ENCODE measurements around the gene CCDC188.

Gene CCDC188

GRCh38 chr22:20186183-20186870, 35.5 kb upstream of the CCDC188 start:
- DNase-seq = peak; percentile 51
- in situ Hi-C loops (cut with MboI; ENCODE audit: low pct_unique_long_range_greater_than_20kb, low sequenced_read_pairs) = no loop called here

DNA sequence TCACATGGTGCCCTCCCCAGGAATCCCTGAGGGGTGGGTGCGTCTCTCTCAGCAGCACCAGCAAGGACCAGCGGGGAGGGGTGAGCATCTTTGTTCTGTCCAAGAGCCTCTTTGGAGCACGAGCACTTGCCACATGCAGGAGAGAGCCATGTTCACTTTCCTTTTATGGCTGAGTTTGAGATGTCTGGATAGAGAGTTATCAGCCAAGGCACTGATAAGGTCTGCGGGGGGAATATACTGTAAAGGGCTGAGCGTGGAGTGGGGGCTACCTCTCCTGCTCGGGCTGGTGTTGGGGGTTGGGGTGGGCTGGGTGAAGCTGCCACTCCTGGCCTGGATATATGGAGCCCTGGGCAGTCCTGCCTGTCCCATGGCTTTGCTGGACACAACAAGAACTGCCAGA, 34.9 kb upstream of the CCDC188 start:
- in situ Hi-C loops (cut with MboI; ENCODE audit: low pct_unique_long_range_greater_than_20kb, low sequenced_read_pairs) = no loop called here
- no peak for DNase-seq

GRCh38 chr22:20184501-20185165, 33.8 kb upstream of the CCDC188 start:
- no peak for DNase-seq
- in situ Hi-C loops (cut with MboI; ENCODE audit: low pct_unique_long_range_greater_than_20kb, low sequenced_read_pairs) = no loop called here

DNA sequence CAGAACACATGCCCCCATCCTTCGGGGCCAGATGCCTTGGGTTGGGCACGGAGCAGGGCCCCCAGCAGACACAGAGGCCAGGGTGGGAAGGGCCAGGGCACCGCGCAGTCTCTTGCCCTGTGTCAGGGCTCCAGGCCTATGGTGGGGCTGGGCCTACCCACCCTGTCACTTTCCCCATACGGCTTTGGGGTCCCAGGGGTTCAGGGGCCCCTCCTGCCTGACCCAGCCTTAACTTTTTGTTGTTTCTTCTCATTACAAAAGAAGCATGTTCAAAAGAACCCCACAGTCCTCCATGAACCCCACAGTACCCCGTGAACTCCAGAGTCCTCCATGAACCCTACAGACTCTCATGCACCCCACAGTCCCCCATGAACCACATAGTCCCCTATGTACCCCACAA, 33.0 kb upstream of the CCDC188 start:
- DNase-seq = no peak
- in situ Hi-C loops (cut with MboI; ENCODE audit: low pct_unique_long_range_greater_than_20kb, low sequenced_read_pairs) = no loop called here

GRCh38 chr22:20183101-20183500, 32.2 kb upstream of the CCDC188 start:
- in situ Hi-C loops (cut with MboI; ENCODE audit: low pct_unique_long_range_greater_than_20kb, low sequenced_read_pairs) = no loop called here
- DNase-seq = no peak

GRCh38 chr22:20182365-20182764, 31.5 kb upstream of the CCDC188 start:
- DNase-seq = no peak
- in situ Hi-C loops (cut with MboI; ENCODE audit: low pct_unique_long_range_greater_than_20kb, low sequenced_read_pairs) = no loop called here

GRCh38 chr22:20181884-20182236, 31.0 kb upstream of the CCDC188 start:
- DNase-seq = no peak
- in situ Hi-C loops (cut with MboI; ENCODE audit: low pct_unique_long_range_greater_than_20kb, low sequenced_read_pairs) = no loop called here

DNA sequence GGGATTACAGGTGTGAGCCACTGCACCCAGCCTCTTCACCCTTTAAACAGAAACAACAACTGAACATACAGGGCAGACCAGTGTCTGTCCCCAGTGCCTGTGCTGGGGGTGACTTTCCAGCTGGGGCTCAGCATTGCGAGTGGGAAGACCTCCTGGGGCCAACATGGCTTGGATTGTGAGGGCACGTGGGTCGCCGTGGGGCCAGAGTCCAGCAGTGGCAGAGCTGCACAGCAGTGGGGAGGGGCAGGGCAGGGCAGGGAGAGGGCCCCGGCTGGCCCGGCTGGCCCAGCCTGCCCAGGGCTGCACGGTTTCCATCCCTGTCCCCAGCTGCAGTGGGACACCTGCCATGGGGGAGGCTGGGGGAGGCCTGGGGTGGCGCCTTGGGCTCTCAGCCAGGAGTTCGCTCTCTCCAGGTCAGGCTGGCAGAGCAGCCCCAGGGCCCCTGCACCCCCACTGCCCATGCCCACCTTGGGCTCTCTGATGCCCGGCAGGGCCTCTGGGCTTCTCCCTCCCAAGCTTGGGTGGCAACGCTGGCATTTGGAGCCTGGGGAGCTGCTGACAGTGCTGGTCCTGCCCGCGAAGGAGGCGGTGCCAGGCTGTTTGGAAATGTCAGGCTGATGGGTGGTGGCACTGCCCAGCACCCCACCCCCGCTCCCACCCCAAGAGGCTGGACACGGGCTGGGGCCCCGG, 30.5 kb upstream of the CCDC188 start:
- in situ Hi-C loops (cut with MboI; ENCODE audit: low pct_unique_long_range_greater_than_20kb, low sequenced_read_pairs) = no loop called here
- DNase-seq = no peak

- no peak for DNase-seq
- in situ Hi-C loops (cut with MboI; ENCODE audit: low pct_unique_long_range_greater_than_20kb, low sequenced_read_pairs) = no loop called here
Observed at GRCh38 chr22:20180640-20181039, 29.8 kb upstream of the CCDC188 start.

- in situ Hi-C loops (cut with MboI; ENCODE audit: low pct_unique_long_range_greater_than_20kb, low sequenced_read_pairs) = no loop called here
- no peak for DNase-seq
Observed at GRCh38 chr22:20180245-20180630, 29.4 kb upstream of the CCDC188 start.

- in situ Hi-C loops (cut with MboI; ENCODE audit: low pct_unique_long_range_greater_than_20kb, low sequenced_read_pairs) = no loop called here
- DNase-seq = no peak
Observed at GRCh38 chr22:20179455-20180244, 28.8 kb upstream of the CCDC188 start.

DNA sequence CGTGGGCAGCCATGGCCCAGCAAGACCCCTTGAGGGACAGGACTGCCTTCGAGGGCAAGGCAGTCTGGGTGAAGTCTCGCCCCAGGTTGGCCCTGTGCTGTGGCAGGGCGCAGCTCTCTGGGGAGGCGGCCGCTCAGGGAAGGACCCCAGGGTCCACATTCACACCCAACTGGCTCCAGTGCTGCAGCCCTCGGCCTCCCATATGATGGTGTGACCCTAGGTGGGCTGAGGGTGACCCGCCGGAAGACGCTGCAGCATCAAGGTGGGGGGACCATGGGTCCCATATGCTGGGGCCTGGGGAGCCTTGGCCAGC, 28.0 kb upstream of the CCDC188 start:
- in situ Hi-C loops (cut with MboI; ENCODE audit: low pct_unique_long_range_greater_than_20kb, low sequenced_read_pairs) = no loop called here

GRCh38 chr22:20178075-20178914, 27.4 kb upstream of the CCDC188 start:
- in situ Hi-C loops (cut with MboI; ENCODE audit: low pct_unique_long_range_greater_than_20kb, low sequenced_read_pairs) = no loop called here
- no peak for DNase-seq

More for the DNA sequence above, 28.0 kb upstream of the CCDC188 start:
- DNase-seq = no peak

GRCh38 chr22:20177217-20177911, 26.5 kb upstream of the CCDC188 start:
- in situ Hi-C loops (cut with MboI; ENCODE audit: low pct_unique_long_range_greater_than_20kb, low sequenced_read_pairs) = no loop called here
- no peak for DNase-seq

- in situ Hi-C loops (cut with MboI; ENCODE audit: low pct_unique_long_range_greater_than_20kb, low sequenced_read_pairs) = no loop called here
- no peak for DNase-seq
Observed at GRCh38 chr22:20176421-20177085, 25.7 kb upstream of the CCDC188 start.

- in situ Hi-C loops (cut with MboI; ENCODE audit: low pct_unique_long_range_greater_than_20kb, low sequenced_read_pairs) = no loop called here
Observed at GRCh38 chr22:20175597-20175900, 24.7 kb upstream of the CCDC188 start.

DNA sequence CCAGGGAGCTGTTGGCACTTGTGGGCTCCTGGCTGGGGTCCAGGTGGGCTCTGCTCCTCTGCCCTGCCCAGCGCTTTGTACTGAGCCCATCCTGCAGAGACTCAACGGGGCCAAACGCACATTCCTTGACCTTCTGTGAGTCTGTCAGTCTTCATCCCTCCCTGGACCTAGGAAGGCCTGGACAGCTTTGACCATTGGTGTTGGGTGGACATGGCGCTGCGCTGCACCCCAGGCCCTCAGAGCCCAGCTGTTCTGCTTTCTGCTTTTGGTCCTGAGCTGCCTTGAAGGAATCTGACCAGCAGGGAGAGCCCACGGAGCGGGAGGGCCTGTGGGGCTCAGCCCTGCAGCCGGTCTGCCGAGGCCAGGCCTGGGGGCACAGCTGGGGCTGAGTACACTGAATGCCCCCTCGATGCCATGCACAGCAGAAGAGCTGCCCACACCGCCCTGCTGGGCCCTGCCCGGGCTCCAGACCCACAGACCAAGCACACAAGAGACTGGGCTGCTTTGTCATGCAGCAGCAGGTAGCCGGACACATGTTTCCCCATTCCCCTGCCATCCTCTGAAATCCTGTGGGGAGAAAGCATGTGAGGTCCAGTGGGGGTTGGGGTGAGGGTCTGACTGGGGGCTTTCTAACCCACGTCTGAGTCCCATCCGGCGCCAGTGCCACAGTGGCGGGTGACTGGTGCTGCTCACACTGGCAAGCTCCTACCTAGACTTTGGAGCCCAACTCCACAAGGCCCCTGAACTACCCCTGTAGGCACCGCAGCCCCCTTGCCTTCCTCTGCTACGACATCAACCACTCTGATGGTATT, 24.1 kb upstream of the CCDC188 start:
- DNase-seq = no peak
- in situ Hi-C loops (cut with MboI; ENCODE audit: low pct_unique_long_range_greater_than_20kb, low sequenced_read_pairs) = no loop called here

More at GRCh38 chr22:20175597-20175900, 24.7 kb upstream of the CCDC188 start:
- no peak for DNase-seq
